Activated naive CD8-positive, alpha-beta T cell treated with anti-CD3 and anti-CD28 coated beads, Interleukin-2, amount 50 U/mL, for 24 hours (primary cell): ENCODE results near the gene ITPKC.

Experiments used
- ATAC-seq: fragments of 150-1000 bp; cut with Tn5 transposase; one replicate; pipeline ENCODE4 v1.10.0; 2021
- DNase-seq: peaks from one replicate; pipeline ENCODE4 v3.0.0; 2021
- H3K27ac Mint-ChIP-seq: one replicate; pipeline ENCODE4 v1.8.0; 2021; ENCODE audit warnings: mild to moderate bottlenecking, mixed read lengths
- H3K27me3 Mint-ChIP-seq: one replicate; pipeline ENCODE4 v1.8.0; 2021; ENCODE audit warnings: mixed read lengths
- H3K36me3 Mint-ChIP-seq: one replicate; pipeline ENCODE4 v1.8.0; 2021; ENCODE audit warnings: low read depth, mixed read lengths
- H3K4me1 Mint-ChIP-seq: one replicate; pipeline ENCODE4 v1.8.0; 2021; ENCODE audit warnings: mixed read lengths
- H3K4me3 Mint-ChIP-seq: one replicate; pipeline ENCODE4 v1.8.0; 2021; ENCODE audit warnings: mild to moderate bottlenecking, moderate library complexity, mixed read lengths
- H3K9me3 Mint-ChIP-seq: one replicate; pipeline ENCODE4 v1.8.0; 2021; ENCODE audit warnings: mixed read lengths

Gene ITPKC

DNA sequence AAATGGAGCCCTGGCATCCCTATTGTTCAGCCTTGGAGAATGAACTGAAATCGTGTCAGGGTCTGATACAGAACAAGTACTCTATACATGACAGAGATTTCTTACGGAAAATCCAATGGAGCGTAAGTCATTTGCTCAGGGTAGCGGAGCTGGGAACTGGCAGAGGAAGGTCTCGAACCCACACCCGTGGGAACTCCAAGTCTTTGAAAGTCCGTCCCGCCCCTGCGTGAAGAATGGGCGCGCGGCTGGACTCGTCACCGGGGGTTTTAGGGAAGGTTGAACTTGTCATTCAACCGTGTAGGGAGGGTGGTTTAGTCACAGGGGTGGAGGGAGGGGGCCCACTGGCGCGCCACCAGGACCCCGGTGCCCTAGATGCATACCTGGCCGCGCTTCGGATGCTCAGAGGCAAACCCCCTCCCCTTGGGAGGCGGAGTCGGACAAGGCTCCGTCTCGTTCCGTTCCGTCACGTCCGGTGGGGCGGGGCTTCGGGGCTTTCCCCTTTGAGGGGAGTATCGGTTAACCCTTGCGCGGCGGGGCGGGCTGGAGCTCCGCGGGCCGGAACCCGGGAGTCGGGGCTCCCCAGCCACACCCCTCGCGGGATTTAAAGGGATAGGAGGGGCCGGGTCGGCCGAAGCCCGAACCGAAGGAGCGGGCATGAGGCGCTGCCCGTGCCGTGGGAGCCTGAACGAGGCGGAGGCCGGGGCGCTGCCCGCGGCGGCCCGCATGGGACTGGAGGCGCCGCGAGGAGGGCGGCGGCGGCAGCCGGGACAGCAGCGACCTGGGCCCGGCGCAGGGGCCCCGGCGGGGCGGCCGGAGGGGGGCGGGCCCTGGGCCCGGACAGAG lies at the start of gene ITPKC, which contains the start of gene COQ8B:
ITPKC (plus strand) TSS at position 631 of the 843 bp plus-strand sequence; CDS start at position 655, 24 bp downstream.
COQ8B (minus strand) TSS at position 405 of the 843 bp plus-strand sequence. CDS start 2,254 bp downstream, outside the sequence.
- Mint-ChIP-seq H3K36me3 (peaks cover 9% of the 10 kb centered on the region), H3K4me3 (peak within 1 kb of the TSS; percentile 86), H3K27ac (peak within 1 kb of the TSS; percentile 95), H3K27me3 (no peaks in the 10 kb centered on the region), H3K4me1 (peaks cover 69% of the 10 kb centered on the region), H3K9me3 (no peaks in the 10 kb centered on the region)
- ATAC-seq: peak; percentile 71
- DNase-seq: peak; percentile 100

DNA sequence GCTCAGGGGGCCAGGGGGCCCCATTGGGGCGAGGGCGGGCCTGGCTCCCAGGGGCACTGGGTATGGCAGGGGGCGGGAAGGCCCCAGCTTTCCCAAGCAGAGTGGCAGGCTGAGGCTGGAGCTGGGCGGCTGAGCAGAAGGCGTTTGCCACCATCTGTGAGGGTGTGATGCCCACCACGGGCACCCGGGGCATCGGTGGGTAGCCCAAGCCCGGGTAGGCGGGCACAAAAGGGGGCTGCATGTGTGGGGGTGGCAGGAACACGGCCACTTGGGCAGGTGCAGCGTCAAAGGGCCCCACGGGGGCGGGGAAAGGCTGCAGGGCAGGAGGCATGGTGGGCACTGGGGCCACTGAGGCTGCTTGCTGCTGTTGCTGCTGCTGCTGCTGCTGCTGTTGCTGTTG lies 49.3 kb upstream of the ITPKC start:
- no peak overlapping the region for H3K4me3 Mint-ChIP-seq
- peaks cover 28% of the 10 kb centered on the region for H3K4me1 Mint-ChIP-seq
- ATAC-seq (no peak), DNase-seq (no peak)
- peaks cover 23% of the 10 kb centered on the region for H3K36me3 Mint-ChIP-seq
- H3K9me3 Mint-ChIP-seq: peaks cover 3% of the 10 kb centered on the region
- H3K27ac Mint-ChIP-seq: no peak overlapping the region
- no peaks in the 10 kb centered on the region for H3K27me3 Mint-ChIP-seq

DNA sequence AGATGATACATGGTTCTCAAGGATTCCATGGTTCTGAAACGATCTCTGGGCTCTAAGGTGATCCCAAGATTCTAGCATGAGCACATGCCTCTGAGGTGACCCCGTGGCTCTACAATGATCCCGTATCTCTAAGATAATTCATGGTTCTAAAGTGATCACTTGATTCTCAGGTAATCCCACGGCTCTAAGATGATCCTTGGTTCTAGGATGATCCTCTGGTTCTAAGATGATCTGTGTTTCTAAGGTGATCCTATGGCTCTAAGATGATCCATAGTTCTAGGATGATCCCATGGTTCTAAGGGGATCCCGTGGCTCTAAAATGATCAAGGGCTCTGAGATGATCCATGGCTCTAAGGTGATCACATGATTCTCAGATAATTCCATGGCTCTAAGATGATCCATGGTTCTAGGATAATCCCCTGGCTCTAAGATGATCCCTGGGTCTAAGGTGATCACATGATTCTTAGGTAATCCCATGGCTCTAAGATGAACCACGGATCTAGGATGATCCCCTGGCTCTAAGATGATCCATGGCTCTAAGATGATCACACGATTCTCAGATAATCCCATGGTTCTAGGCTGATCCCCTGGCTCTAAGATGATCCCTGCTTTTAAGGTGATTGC lies 47.8 kb upstream of the ITPKC start:
- Mint-ChIP-seq H3K4me1 (peaks cover 14% of the 10 kb centered on the region), H3K27me3 (no peaks in the 10 kb centered on the region), H3K36me3 (peaks cover 23% of the 10 kb centered on the region), H3K27ac (no peak overlapping the region), H3K4me3 (no peak overlapping the region), H3K9me3 (peaks cover 3% of the 10 kb centered on the region)
- ATAC-seq: no peak
- no peak for DNase-seq

- Mint-ChIP-seq H3K4me1 (peaks cover 5% of the 10 kb centered on the region), H3K9me3 (peaks cover 3% of the 10 kb centered on the region), H3K36me3 (peaks cover 25% of the 10 kb centered on the region), H3K27me3 (no peaks in the 10 kb centered on the region), H3K27ac (no peak overlapping the region), H3K4me3 (no peak overlapping the region)
- DNase-seq (no peak), ATAC-seq (no peak)
Observed at GRCh38 chr19:40671404-40671803, 45.5 kb upstream of the ITPKC start.

DNA sequence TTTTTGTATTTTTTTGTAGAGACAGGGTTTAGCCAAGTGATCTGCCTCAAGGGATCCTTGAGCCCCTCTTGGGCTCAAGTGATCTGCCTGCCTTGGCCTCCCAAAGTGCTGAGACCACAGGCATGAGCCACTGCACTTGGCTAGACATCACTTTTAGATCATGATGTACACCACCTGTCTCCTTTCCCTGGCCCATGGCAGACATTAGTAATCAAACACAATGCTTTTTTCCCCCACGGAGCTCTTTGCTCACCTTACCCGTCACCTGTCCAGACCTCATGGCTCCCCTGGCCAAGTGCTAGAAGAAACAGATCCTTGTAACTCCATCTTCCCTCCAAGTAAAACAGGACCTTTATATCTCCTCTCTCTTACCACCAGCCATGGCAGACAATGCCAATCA lies 44.9 kb upstream of the ITPKC start:
- Mint-ChIP-seq H3K27me3 (no peaks in the 10 kb centered on the region), H3K36me3 (peaks cover 23% of the 10 kb centered on the region), H3K27ac (no peak overlapping the region), H3K9me3 (peaks cover 3% of the 10 kb centered on the region), H3K4me3 (no peak overlapping the region), H3K4me1 (no peaks in the 10 kb centered on the region)
- DNase-seq: no peak
- ATAC-seq: no peak

- DNase-seq (no peak), ATAC-seq (no peak)
- Mint-ChIP-seq H3K4me1 (no peaks in the 10 kb centered on the region), H3K9me3 (peaks cover 3% of the 10 kb centered on the region), H3K27ac (no peak overlapping the region), H3K27me3 (no peaks in the 10 kb centered on the region), H3K4me3 (no peak overlapping the region), H3K36me3 (peaks cover 25% of the 10 kb centered on the region)
Observed at GRCh38 chr19:40672573-40673299, 44.2 kb upstream of the ITPKC start.

DNA sequence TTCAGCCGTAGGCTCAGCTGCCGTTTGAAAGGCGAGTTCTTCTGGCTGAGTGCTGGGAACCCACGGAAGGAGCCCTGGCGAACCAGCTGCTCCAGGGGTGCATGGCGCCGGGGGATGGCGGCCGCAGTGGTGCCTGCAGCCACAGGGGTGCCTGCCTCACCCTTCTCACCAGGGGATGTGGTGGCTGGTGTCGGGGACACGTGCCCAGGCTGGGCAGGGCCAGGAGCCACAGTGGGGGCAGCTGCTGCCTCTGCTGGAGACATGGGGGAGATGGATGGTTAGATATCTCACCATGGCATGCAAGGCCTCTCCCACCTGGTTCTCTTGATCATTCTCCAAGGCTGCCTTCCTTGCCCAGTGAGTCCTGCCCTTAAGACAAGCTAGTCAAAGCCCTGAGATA lies 43.5 kb upstream of the ITPKC start:
- Mint-ChIP-seq H3K4me3 (no peak overlapping the region), H3K27me3 (no peaks in the 10 kb centered on the region), H3K27ac (no peak overlapping the region), H3K4me1 (no peaks in the 10 kb centered on the region), H3K36me3 (peaks cover 28% of the 10 kb centered on the region), H3K9me3 (peaks cover 3% of the 10 kb centered on the region)
- no peak for ATAC-seq
- DNase-seq: no peak

DNA sequence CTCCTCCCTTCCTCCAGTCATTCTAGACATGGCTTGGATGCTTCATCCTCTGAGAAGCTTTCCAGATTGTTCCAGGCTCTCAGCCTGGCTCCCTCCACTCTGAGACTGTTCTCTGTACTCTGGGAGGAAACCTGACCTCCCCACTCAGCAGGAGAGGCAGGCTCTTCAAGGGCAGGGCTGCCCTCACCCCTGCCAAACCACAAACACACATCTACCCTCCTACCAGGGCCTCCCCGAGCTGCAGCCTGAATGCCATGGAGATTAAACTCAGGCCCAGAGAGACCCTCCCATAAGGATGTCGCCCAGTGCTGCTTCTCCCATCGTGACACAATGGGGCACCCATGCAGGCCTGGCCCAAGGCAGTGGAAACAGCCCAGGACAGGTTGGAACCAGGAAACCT lies 42.6 kb upstream of the ITPKC start:
- no peaks in the 10 kb centered on the region for H3K4me1 Mint-ChIP-seq
- DNase-seq: no peak
- no peak overlapping the region for H3K27ac Mint-ChIP-seq
- H3K27me3 Mint-ChIP-seq: no peaks in the 10 kb centered on the region
- peaks cover 23% of the 10 kb centered on the region for H3K36me3 Mint-ChIP-seq
- H3K9me3 Mint-ChIP-seq: peaks cover 3% of the 10 kb centered on the region
- ATAC-seq: no peak
- no peak overlapping the region for H3K4me3 Mint-ChIP-seq

DNA sequence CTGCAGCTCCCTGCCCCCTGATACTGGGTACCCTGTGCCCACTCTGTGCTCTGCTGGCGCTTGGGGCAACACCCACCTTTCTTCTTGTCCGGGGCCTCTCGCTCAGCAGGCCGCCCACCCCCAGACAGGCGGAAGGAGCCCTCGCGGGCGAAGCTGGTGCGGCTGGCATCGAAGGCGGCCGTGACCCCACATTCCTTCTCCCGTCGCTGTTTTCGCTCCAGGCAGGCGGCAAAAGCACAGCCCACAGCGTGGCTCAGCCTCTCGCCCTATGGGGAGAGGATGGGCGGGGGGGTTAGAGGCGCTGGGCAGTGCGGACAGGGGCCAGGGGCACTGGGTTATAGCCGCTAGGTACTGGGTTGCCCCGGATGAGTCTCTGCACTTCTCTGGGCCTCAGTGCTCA lies 39.8 kb upstream of the ITPKC start:
- Mint-ChIP-seq H3K27me3 (no peaks in the 10 kb centered on the region), H3K36me3 (peaks cover 11% of the 10 kb centered on the region), H3K4me1 (no peaks in the 10 kb centered on the region), H3K4me3 (no peak overlapping the region), H3K9me3 (no peaks in the 10 kb centered on the region), H3K27ac (no peak overlapping the region)
- ATAC-seq (no peak), DNase-seq (no peak)

DNA sequence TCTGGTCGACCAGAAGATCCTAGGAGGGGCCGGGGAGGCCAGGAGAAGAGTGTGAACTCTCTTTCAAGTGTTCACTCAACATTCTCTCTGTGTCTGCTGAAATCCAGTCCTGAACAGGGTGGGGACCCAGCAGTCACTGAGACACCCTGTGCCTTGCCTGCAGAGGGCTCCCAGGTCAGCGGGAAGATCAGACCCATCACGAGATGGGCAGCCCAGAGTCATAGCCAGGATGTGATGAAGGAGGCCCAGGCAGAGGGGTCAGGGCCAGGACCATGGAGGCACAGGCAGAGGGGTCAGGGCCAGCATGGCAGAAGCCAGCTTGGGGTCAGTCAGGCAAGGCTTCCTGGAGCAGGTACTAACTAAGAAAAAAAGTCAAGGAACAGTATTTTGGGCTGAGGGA lies 35.9 kb upstream of the ITPKC start:
- Mint-ChIP-seq H3K4me1 (no peaks in the 10 kb centered on the region), H3K9me3 (no peaks in the 10 kb centered on the region), H3K36me3 (peaks cover 19% of the 10 kb centered on the region), H3K27me3 (no peaks in the 10 kb centered on the region), H3K27ac (no peak overlapping the region), H3K4me3 (no peak overlapping the region)
- no peak for DNase-seq
- ATAC-seq: no peak

GRCh38 chr19:40682431-40682964 lies 34.4 kb upstream of the ITPKC start:
- Mint-ChIP-seq H3K27me3 (no peaks in the 10 kb centered on the region), H3K4me3 (no peak overlapping the region), H3K9me3 (no peaks in the 10 kb centered on the region), H3K4me1 (no peaks in the 10 kb centered on the region), H3K27ac (no peak overlapping the region), H3K36me3 (peaks cover 20% of the 10 kb centered on the region)
- ATAC-seq (no peak), DNase-seq (no peak)

GRCh38 chr19:40683437-40683836 lies 33.5 kb upstream of the ITPKC start:
- no peaks in the 10 kb centered on the region for H3K27me3 Mint-ChIP-seq
- ATAC-seq: no peak

DNA sequence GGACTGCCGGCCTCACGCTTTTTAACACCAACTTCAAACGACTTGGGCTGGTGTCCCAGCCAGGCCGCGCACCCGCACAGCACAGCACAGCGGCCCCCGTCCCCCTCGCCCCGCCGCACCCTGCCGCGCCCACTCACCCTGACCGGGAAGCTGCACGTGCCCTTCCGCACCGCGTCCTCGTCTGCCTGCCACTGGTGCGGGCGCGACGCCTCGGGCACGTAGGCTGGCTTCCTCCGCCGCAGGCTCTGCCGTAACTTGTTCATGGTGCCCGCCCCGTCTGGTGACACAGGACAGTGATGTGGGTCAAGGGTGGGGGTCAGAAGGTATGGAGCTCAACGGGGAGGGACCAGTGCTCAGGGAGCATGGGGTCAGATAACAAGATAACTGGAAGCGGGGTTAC lies 32.6 kb upstream of the ITPKC start:
- no peaks in the 10 kb centered on the region for H3K4me1 Mint-ChIP-seq
- DNase-seq: no peak
- no peaks in the 10 kb centered on the region for H3K9me3 Mint-ChIP-seq
- H3K36me3 Mint-ChIP-seq: peaks cover 13% of the 10 kb centered on the region
- no peak for ATAC-seq
- no peak overlapping the region for H3K27ac Mint-ChIP-seq
- no peaks in the 10 kb centered on the region for H3K27me3 Mint-ChIP-seq
- H3K4me3 Mint-ChIP-seq: no peak overlapping the region

More at GRCh38 chr19:40683437-40683836, 33.5 kb upstream of the ITPKC start:
- no peak for DNase-seq
- H3K4me1 Mint-ChIP-seq: no peaks in the 10 kb centered on the region
- no peaks in the 10 kb centered on the region for H3K9me3 Mint-ChIP-seq
- H3K4me3 Mint-ChIP-seq: no peak overlapping the region
- peaks cover 15% of the 10 kb centered on the region for H3K36me3 Mint-ChIP-seq
- no peak overlapping the region for H3K27ac Mint-ChIP-seq

DNA sequence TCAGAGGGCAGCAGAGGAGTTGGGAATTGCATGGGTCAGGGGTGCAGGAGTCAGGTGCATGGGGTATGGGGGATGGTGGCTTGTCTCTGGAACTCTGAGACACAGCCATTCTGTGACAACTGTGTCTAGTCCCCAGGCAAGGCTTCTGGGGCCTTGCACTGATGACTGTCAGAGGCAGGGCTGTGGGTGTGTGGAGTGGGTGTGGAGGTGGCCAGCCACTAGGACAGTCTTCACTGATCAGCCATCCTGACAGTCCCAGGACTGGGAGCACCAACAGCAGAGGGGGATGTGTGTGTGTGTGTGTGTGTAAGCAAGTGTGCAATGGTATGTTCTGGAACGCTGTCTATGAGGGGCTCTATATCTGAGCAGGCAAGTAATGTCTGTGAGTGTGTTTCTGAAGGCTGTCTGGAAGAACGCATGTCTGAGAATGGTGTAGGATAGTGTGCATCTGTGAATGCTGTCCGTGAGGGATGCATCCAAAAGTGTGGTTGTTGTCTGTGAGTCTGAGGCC lies 31.8 kb upstream of the ITPKC start:
- H3K4me3 Mint-ChIP-seq: no peak overlapping the region
- H3K27ac Mint-ChIP-seq: no peak overlapping the region
- H3K27me3 Mint-ChIP-seq: no peaks in the 10 kb centered on the region
- no peak for DNase-seq
- no peaks in the 10 kb centered on the region for H3K4me1 Mint-ChIP-seq
- H3K36me3 Mint-ChIP-seq: peaks cover 13% of the 10 kb centered on the region
- no peak for ATAC-seq
- no peaks in the 10 kb centered on the region for H3K9me3 Mint-ChIP-seq
